ENCODE measurements around the gene APBB2.

The APBB2 gene

GRCh38 chr4:41215969-41216293 lies 1.6 kb upstream of the APBB2 start:
- DNase-seq (ENCODE audit: low read depth) = no peak

- DNase-seq (ENCODE audit: low read depth) = no peak
These were observed 813 bp upstream of the APBB2 start for GRCh38 chr4:41215155-41215554.

- DNase-seq (ENCODE audit: low read depth) = no peak
These were observed 444 bp upstream of the APBB2 start for GRCh38 chr4:41214825-41215146.

- DNase-seq (ENCODE audit: low read depth) = no peak
These were observed 662 bp downstream of the APBB2 start for GRCh38 chr4:41213625-41214135.

- no peak for DNase-seq (ENCODE audit: low read depth)
These were observed 1.6 kb downstream of the APBB2 start for GRCh38 chr4:41212616-41213203.

GRCh38 chr4:41211951-41212615 lies 2.3 kb downstream of the APBB2 start:
- DNase-seq (ENCODE audit: low read depth) = no peak

GRCh38 chr4:41209901-41210300 lies 4.4 kb downstream of the APBB2 start:
- DNase-seq (ENCODE audit: low read depth) = no peak

- no peak for DNase-seq (ENCODE audit: low read depth)
These were observed 5.2 kb downstream of the APBB2 start for GRCh38 chr4:41209187-41209586.

- no peak for DNase-seq (ENCODE audit: low read depth)
These were observed 7.0 kb downstream of the APBB2 start for GRCh38 chr4:41207291-41207831.

GRCh38 chr4:41205854-41206460 lies 8.4 kb downstream of the APBB2 start:
- no peak for DNase-seq (ENCODE audit: low read depth)

GRCh38 chr4:41205130-41205529 lies 9.2 kb downstream of the APBB2 start:
- no peak for DNase-seq (ENCODE audit: low read depth)

GRCh38 chr4:41204400-41204978 lies 9.9 kb downstream of the APBB2 start:
- DNase-seq (ENCODE audit: low read depth) = no peak

- no peak for DNase-seq (ENCODE audit: low read depth)
These were observed 10.5 kb downstream of the APBB2 start for GRCh38 chr4:41203841-41204240.

GRCh38 chr4:41202820-41203568 lies 11.3 kb downstream of the APBB2 start:
- no peak for DNase-seq (ENCODE audit: low read depth)

GRCh38 chr4:41202356-41202755 lies 12.0 kb downstream of the APBB2 start:
- DNase-seq (ENCODE audit: low read depth) = no peak

- no peak for DNase-seq (ENCODE audit: low read depth)
These were observed 13.8 kb downstream of the APBB2 start for GRCh38 chr4:41200486-41201017.

GRCh38 chr4:41199788-41200187 lies 14.6 kb downstream of the APBB2 start:
- no peak for DNase-seq (ENCODE audit: low read depth)

GRCh38 chr4:41197996-41198395 lies 16.3 kb downstream of the APBB2 start:
- DNase-seq (ENCODE audit: low read depth) = no peak

- no peak for DNase-seq (ENCODE audit: low read depth)
These were observed 16.8 kb downstream of the APBB2 start for GRCh38 chr4:41197495-41197894.

- no peak for DNase-seq (ENCODE audit: low read depth)
These were observed 17.6 kb downstream of the APBB2 start for GRCh38 chr4:41196633-41197332.

- no peak for DNase-seq (ENCODE audit: low read depth)
These were observed 22.2 kb downstream of the APBB2 start for GRCh38 chr4:41192136-41192535.

Measured in activated T-helper 1 cell treated with Interleukin-2 at 50 U/mL for 16 hours (primary cell).